Effector CD8-positive, alpha-beta T cell (primary cell): ENCODE data around the gene SMIM8.

Experiments used
- DNase-seq: peaks from one replicate; lab custom pipeline; 2025; lab: John Stamatoyannopoulos, UW

SMIM8 gene

GRCh38 chr6:87334683-87335082 lies 12.3 kb downstream of the SMIM8 start:
- DNase-seq = no peak

- DNase-seq = no peak
Observed at GRCh38 chr6:87336367-87336766, 14.0 kb downstream of the SMIM8 start.

- no peak for DNase-seq
Observed at GRCh38 chr6:87340230-87340629, 17.8 kb downstream of the SMIM8 start.

GRCh38 chr6:87341158-87341557 lies 18.8 kb downstream of the SMIM8 start:
- DNase-seq = no peak

- no peak for DNase-seq
Observed at GRCh38 chr6:87341899-87342298, 19.5 kb downstream of the SMIM8 start.

- DNase-seq = no peak
Observed at GRCh38 chr6:87342829-87343228, 20.4 kb downstream of the SMIM8 start.

GRCh38 chr6:87344731-87345130 lies 22.3 kb downstream of the SMIM8 start, which contains the start of gene C6orf163:
TSS of gene C6orf163 (plus strand) at chr6:87344813. CDS start at chr6:87345100, 287 bp downstream.
- DNase-seq = no peak

GRCh38 chr6:87346700-87347099 lies 24.3 kb downstream of the SMIM8 start:
- DNase-seq = no peak

GRCh38 chr6:87349896-87350295 lies 27.5 kb downstream of the SMIM8 start:
- no peak for DNase-seq

- DNase-seq = no peak
Observed at GRCh38 chr6:87350516-87350915, 28.1 kb downstream of the SMIM8 start.

- DNase-seq = no peak
Observed at GRCh38 chr6:87351583-87351982, 29.2 kb downstream of the SMIM8 start.

- DNase-seq = no peak
Observed at GRCh38 chr6:87356181-87356580, 33.8 kb downstream of the SMIM8 start.

- no peak for DNase-seq
Observed at GRCh38 chr6:87357479-87358196, 35.2 kb downstream of the SMIM8 start.

- no peak for DNase-seq
Observed at GRCh38 chr6:87364602-87365252, 42.3 kb downstream of the SMIM8 start.

GRCh38 chr6:87366072-87366827 lies 43.9 kb downstream of the SMIM8 start:
- DNase-seq = no peak

GRCh38 chr6:87366899-87367298 lies 44.5 kb downstream of the SMIM8 start:
- DNase-seq = no peak

GRCh38 chr6:87373377-87373776 lies 51.0 kb downstream of the SMIM8 start:
- no peak for DNase-seq

GRCh38 chr6:87375315-87375714 lies 52.9 kb downstream of the SMIM8 start:
- DNase-seq = no peak

GRCh38 chr6:87376643-87377042 lies 54.3 kb downstream of the SMIM8 start:
- no peak for DNase-seq

GRCh38 chr6:87378947-87379346 lies 56.6 kb downstream of the SMIM8 start:
- no peak for DNase-seq

- DNase-seq = no peak
Observed at GRCh38 chr6:87382861-87383260, 60.5 kb downstream of the SMIM8 start.

GRCh38 chr6:87384038-87384437 lies 61.6 kb downstream of the SMIM8 start:
- DNase-seq = no peak

- DNase-seq = no peak
Observed at GRCh38 chr6:87384449-87384848, 62.1 kb downstream of the SMIM8 start.
